HS-27A (cell line): Measurements from ENCODE around the gene DGKZ.

Experiments used
- DNase-seq: peaks from one replicate; pipeline ENCODE4 v3.0.0-alpha.2; 2012; ENCODE audit warnings: low read depth, missing footprints

The DGKZ gene

DNA sequence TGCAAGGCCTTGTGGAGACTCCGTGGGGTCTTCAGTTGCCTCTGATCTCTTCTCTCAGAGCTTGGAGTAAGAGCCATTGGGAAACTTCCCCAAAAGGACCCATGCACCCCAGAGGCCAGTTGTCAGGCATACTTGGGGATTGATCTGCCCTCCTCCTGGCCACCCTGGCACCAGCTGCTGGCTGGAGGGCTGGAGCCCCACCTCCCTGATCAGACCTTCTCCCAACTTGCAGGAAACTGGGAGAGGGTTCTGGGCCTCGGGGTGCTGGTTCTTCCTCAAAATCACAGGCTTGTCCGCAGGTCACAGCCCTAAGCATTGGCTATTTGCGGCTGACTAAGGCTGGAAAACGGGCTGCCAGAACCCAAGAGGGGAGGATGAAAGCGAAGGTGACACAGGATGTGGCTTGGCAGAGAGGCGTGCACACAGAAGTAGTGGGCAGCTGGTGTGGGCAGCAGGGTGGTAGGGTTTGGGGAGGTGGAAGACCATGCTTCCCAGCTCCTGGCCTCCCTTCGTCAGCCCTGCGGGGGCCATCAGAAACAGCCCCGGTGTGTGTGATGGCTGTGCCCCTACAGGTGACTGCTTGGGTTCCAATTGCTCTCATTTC, 1.3 kb upstream of the DGKZ start:
- no peak for DNase-seq

DNA sequence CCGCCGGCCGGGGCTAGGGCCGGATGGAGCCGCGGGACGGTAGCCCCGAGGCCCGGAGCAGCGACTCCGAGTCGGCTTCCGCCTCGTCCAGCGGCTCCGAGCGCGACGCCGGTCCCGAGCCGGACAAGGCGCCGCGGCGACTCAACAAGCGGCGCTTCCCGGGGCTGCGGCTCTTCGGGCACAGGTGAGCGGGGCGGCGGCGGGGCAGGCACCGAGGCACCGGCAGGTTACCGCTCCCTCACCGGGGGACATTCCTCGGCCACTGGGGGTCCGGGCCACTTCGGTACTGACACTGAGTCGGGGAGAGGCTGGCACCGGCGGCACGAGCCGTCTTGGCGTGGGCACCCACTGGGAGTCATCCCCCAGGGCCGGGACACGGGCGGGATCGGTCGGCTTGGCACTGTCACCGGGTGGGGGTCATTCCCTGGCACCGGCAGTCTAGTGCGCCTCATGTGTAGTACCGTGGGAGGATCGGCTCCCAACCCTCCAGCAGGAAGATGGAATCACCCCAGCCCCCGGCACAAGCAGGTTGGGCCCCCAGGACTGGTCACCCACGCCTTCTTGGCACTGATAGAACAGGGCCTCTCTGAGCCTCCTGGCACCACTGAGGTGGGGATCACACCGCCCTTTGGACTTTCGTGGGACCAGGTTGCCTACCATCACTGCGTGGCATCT, 511 bp downstream of the DGKZ start:
- no peak for DNase-seq

- DNase-seq, result no peak
Observed at GRCh38 chr11:46348566-46349401, 1.5 kb downstream of the DGKZ start.

DNA sequence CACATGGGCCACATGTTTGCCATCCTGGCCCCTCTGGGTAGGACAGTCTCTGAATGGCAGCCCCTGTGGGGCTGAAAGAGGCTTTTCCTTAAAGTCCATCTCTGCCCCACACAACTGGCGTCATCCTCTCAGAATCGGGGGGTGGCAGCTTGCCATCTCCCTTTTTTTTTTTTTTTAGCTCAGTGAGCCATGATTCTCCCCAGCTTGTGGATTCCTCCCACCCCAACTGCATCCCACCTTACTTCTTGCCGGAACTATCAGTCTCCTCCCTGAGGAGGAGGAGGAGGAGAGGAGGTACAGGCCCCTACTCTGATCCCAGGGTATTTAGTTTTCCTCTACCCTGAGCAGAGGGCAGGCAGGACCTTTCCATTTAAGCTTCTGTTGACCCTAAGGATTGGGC, 3.4 kb downstream of the DGKZ start:
- no peak for DNase-seq

DNA sequence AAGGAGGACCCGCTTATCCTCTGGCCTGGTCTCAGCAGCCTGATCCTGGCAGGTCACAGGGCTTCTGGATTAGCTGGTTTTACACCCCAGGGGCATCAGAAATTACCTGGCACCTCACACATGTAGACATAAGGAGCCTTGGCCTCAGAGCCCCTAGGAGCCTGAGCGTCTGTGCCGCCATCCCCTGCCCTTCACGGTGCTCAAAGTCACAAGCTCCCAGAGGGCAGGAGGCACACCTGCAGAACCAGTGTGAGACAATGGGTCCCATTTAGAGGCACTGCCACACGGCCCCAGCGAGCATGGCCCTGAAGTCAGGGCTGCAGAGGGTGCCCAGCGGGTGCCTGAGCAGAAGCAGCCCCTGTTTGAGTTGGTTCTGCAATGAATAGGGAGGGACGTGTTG, 3.9 kb downstream of the DGKZ start:
- no peak for DNase-seq

DNA sequence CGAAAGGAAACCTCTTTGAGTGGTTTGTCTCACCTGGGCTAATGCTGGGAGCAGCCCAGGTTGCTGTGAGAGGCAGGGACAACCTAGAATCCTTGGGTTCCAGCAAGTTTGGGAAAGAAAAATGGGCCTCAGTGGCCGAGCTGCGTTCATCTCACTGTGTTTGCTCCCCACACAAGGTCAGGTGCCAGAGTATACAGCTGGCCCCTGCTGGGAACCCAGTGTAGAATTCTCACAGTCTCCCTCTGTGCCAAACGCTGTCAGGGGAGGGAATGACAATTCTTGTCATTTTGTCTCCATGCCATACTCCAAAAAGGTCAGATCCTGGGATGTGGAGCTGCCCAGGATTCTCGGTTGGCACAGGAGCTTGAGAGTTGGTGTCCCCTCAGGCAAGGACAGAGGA, 4.3 kb downstream of the DGKZ start:
- DNase-seq, result no peak

- no peak for DNase-seq
Observed at GRCh38 chr11:46352063-46352841, 5.0 kb downstream of the DGKZ start.

DNA sequence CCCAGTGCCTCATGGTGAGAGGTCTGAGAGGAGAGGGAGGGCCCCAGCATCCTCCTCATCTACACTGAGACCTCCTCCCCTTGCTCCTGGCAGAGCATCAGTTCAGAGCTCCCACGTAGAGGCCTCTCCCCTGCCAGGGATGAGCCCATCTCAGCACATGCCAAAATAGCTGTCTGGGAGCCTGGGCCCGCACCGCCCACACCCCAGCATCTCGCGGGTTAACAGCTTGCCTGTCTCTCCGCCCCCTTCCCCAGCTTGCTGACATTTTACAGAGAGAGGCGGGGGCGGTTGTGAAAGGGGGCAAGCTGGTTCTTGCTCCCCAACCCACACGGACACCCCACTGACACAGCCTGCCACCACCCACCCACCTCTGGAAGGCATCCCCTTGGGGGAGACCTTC, 6.4 kb downstream of the DGKZ start:
- no peak for DNase-seq

- DNase-seq, result no peak
Observed at GRCh38 chr11:46356924-46357482, 9.7 kb downstream of the DGKZ start.

GRCh38 chr11:46357483-46357936, 10.2 kb downstream of the DGKZ start:
- DNase-seq, result no peak

- DNase-seq, result no peak
Observed at GRCh38 chr11:46359953-46360352, 12.7 kb downstream of the DGKZ start.

DNA sequence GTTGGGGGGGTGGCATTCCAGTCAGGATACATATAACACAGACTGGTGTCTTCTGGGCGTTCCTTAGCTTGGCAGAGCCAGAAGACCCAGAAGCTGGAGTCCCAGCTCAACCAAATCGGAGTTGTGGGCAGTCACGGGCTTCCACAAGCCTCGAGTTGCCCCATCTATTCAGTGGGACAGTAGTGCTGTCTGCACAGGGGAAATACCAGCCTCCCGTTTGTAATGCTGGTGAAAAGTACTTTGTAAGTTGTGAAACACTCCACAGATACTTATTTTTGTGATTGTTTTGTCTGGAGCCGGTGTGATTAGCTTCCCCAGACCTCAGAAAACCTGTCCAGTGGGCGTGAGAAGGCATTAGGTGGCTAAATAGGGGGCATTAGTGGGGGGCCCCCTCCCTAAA, 13.6 kb downstream of the DGKZ start:
- DNase-seq, result no peak

DNA sequence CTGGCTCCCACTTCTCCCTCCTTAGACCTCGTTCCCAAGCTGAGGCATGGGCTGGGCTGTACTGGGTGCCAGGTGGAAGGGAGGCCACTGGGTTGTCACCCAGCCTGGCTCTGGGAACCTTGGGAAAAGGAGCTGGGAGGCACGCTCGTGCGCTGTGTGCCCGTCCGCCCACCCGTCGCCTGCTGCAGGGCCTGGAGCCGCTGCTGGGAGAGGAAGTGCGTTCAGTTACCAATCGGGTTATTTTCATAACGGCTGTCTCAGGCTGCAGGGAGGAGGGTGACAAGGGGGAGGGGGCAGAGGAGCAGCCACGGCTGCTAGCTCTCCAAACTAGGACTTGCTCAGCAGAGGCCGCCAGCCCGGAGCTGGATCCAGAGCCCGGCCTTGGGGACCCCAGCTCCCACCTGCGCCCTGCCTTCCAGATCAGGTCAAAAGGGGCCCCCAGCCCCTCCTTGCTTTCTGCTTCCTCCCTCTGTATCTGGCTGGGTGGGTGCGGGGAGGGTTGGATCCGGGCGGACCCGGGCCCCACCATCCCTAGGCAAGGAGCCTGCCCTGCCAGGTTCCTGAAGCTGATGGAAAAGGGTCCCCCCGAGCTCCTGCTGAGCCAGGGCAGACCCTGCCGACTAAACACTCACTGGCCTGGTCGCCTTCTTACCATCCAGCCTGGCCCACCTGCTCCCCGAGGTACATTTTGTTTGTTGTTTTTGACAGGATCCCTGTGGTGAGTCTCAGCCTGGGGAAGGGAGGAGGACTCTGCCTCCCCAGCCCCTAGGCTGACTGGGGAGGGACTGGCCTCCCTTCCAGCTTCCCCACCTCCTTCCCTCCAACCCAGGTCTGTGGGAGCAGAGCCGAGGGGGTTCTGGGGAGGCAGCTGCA, 14.3 kb downstream of the DGKZ start:
- DNase-seq, result no peak

- DNase-seq, result no peak
Observed at GRCh38 chr11:46362156-46363030, 15.1 kb downstream of the DGKZ start.

GRCh38 chr11:46363031-46363407, 15.8 kb downstream of the DGKZ start:
- DNase-seq, result no peak

DNA sequence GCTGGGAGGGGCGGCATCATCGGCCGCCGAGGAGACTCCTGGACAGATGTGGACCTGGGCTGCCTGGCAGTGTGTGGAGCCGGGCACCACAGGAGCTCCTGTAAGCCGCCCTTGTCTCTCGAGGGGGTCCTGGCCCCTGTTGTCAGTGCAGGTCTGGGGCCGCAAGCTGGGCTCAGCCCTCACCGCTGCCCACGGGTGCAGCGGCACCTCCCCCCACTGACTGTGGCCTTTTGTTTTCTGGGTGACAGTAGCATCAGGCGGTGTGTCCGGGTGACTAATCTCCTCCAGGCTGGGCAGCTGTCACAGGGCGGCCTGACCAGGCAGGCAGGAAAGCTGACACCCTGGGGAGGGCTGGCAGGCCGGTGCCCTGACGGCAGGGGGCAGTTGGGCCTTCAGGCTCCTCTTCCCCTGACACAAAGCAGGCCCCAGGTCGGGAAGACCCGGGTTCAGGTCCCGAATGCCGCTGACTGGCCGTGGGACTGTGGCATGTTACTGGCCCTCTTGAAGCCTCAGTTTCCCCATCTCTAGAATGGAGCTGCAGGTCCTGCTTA, 16.3 kb downstream of the DGKZ start:
- no peak for DNase-seq

DNA sequence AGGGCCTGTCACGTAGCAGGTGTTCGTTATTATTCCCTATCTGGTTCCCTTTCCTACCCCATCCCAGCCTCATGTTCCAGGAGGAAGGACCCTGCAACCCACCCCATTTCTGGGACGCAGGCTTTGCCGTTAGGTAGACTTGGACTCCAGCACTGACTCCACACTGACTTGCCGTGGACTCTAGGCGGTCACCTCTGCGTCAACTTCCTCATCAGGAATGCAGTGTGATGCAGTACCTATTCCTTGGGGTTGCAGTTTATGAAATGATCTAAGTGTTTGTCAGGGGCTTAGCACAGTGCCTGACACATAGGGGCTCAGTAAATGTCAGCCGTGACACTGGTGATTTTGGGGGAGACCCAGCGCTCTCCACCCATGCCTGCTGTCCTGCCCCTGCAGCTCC, 16.8 kb downstream of the DGKZ start:
- DNase-seq, result no peak

- DNase-seq, result no peak
Observed at GRCh38 chr11:46364791-46365190, 17.5 kb downstream of the DGKZ start.

GRCh38 chr11:46366260-46366659, 19.0 kb downstream of the DGKZ start:
- no peak for DNase-seq

DNA sequence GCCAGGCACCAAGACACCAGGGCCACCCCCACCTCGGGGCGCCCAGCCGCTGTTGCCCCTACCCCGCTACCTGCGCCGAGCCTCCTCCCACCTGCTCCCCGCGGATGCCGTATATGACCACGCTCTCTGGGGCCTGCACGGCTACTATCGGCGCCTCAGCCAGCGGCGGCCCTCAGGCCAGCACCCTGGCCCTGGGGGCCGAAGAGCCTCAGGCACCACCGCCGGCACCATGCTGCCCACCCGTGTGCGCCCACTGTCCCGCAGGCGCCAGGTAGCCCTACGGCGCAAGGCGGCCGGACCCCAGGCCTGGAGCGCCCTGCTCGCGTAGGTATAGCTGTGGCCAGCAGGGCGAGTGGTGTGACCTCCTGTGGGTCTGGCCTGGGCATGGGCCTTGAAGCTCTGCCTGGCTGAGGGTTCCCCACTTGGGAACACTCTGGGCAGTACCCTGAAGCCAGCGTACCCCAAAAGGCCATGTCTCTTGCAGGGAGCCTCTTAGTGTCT, 19.4 kb downstream of the DGKZ start:
- no peak for DNase-seq
